Myocyte (in vitro differentiated cells): ENCODE data around the gene ASNSD1. TPM values are rescaled to one million over a fixed set of nuclear protein-coding genes. Genes with fewer than 3 reads are reported as not detected.
"Not testable (repeated sequence)": the region's sequence is repeated elsewhere in the genome, so short reads cannot be mapped to it uniquely, and the experiment has no call there.

Experiments used
- DNase-seq: peaks from one replicate; pipeline ENCODE4 v3.0.0-alpha.2; 2012; ENCODE audit warnings: low read depth
- total RNA-seq: library from RNA; depleted of rRNA; stranded (reverse); fragments of >200 nt; gene quantifications from 2 replicates; pipeline ENCODE4 v1.2.3, GENCODE V29; 2014

ASNSD1 gene
- total RNA-seq, 1 donor from 2014 or later, result 74.0 TPM

GRCh38 chr2:189685540-189686229 lies 24.4 kb downstream of the ASNSD1 start:
- peak; percentile 79 for DNase-seq

GRCh38 chr2:189687796-189688195 lies 26.5 kb downstream of the ASNSD1 start:
- not testable (repeated sequence) for DNase-seq

- no peak for DNase-seq
Observed at GRCh38 chr2:189696223-189696622, 35.0 kb downstream of the ASNSD1 start.

- peak; percentile 65 for DNase-seq
Observed at GRCh38 chr2:189698020-189698887, 37.0 kb downstream of the ASNSD1 start.

GRCh38 chr2:189700681-189701080 lies 39.4 kb downstream of the ASNSD1 start:
- DNase-seq, result no peak

- DNase-seq, result no peak
Observed at GRCh38 chr2:189702071-189702470, 40.8 kb downstream of the ASNSD1 start.

- no peak for DNase-seq
Observed at GRCh38 chr2:189709501-189710221, 48.4 kb downstream of the ASNSD1 start.

- not testable (repeated sequence) for DNase-seq
Observed at GRCh38 chr2:189717593-189717992, 56.3 kb downstream of the ASNSD1 start.

- no peak for DNase-seq
Observed at GRCh38 chr2:189719571-189719970, 58.3 kb downstream of the ASNSD1 start.

Other genes starting within 250 kb of the ASNSD1 start
- 45.2 and 48.6 TPM in 2 replicates for gene WDR75, start 220.0 kb upstream of the ASNSD1 start, total RNA-seq
- 35.1 and 51.9 TPM in 2 replicates for gene SLC40A1, start 80.7 kb upstream of the ASNSD1 start, total RNA-seq
- gene ANKAR, start 13.2 kb downstream of the ASNSD1 start, total RNA-seq, result 5.9 and 6.4 TPM in 2 replicates
- 11.9 and 13.7 TPM in 2 replicates for gene OSGEPL1, start 101.3 kb downstream of the ASNSD1 start, total RNA-seq
- 92.1 and 96.4 TPM in 2 replicates for gene ORMDL1, start 122.9 kb downstream of the ASNSD1 start, total RNA-seq
- gene PMS1, start 123.0 kb downstream of the ASNSD1 start, total RNA-seq, result 34.1 and 34.2 TPM in 2 replicates